HepG2 (cell line): Measurements from ENCODE around the gene IGF2BP3. TPM values are rescaled to one million over a fixed set of nuclear protein-coding genes. Genes with fewer than 3 reads are reported as not detected.

Experiments
- BCL3 ChIP-seq: sonication (generic); formaldehyde crosslinking; IDR thresholded peaks from 2 replicates; pipeline ENCODE4 v1.5.1; 2020; ENCODE audit warnings: mild to moderate bottlenecking, missing genetic modification reagents, moderate library complexity
- DNMT1 ChIP-seq: sonication (generic); formaldehyde crosslinking; IDR thresholded peaks from 2 replicates; pipeline ENCODE4 v1.5.1; 2020; ENCODE audit warnings: mild to moderate bottlenecking, missing genetic modification reagents
- FOXP1 ChIP-seq, 2 experiments: fragments of 450-650 bp in 1 of 2; IDR thresholded peaks; 2 replicates each; pipeline ENCODE4 v1.6.1; 2017 to 2018; ENCODE audit warnings: antibody characterized with exemption in 1 of 2
- KAT8 ChIP-seq: IDR thresholded peaks from 2 replicates; pipeline ENCODE4 v1.6.1; 2016; ENCODE audit warnings: missing genetic modification reagents, missing compliant biosample characterization
- KLF6 ChIP-seq: IDR thresholded peaks from 2 replicates; pipeline ENCODE4 v1.8.0; 2016; ENCODE audit warnings: missing biosample characterization, missing genetic modification reagents
- MNT ChIP-seq: fragments of 450-650 bp; IDR thresholded peaks from 2 replicates; pipeline ENCODE4 v1.6.1; 2016
- MXI1 ChIP-seq: IDR thresholded peaks from 3 replicates; pipeline ENCODE4 v1.6.1; 2012; ENCODE audit warnings: low read depth, low read length, inconsistent platforms, borderline replicate concordance
- PRDM10 ChIP-seq: sonication (generic); formaldehyde crosslinking; IDR thresholded peaks from 2 replicates; pipeline ENCODE4 v1.4.0; 2020; ENCODE audit warnings: low read depth, missing genetic modification reagents
- SMARCE1 ChIP-seq: fragments of 450-650 bp; IDR thresholded peaks from 2 replicates; pipeline ENCODE4 v1.6.1; 2017; ENCODE audit warnings: borderline replicate concordance
- SOX13 ChIP-seq, 3 experiments: fragments of 450-650 bp in 1 of 3; sonication (generic) in 1 of 3; formaldehyde crosslinking in 1 of 3; IDR thresholded peaks in 2 of 3; conservative IDR thresholded peaks in 1 of 3; 2 replicates each; pipeline versions ENCODE4 v1.5.0 to v1.6.1; 2016 to 2020; ENCODE audit warnings: antibody characterized with exemption in 1 of 3, mild to moderate bottlenecking in 1 of 3, missing compliant biosample characterization in 1 of 3, missing genetic modification reagents in 1 of 3, moderate library complexity in 1 of 3
- ZC3H13 ChIP-seq: sonication (generic); formaldehyde crosslinking; IDR thresholded peaks from 2 replicates; pipeline ENCODE4 v1.8.1; 2023; ENCODE audit warnings: mild to moderate bottlenecking, missing genetic modification reagents, moderate library complexity
- ZNF143 ChIP-seq: sonication (generic); formaldehyde crosslinking; IDR thresholded peaks from 2 replicates; pipeline ENCODE4 v1.4.0; 2020; ENCODE audit warnings: missing genetic modification reagents
- ZNF275 ChIP-seq: sonication (generic); formaldehyde crosslinking; IDR thresholded peaks from 2 replicates; pipeline ENCODE4 v1.8.0; 2022; ENCODE audit warnings: missing genetic modification reagents, mild to moderate bottlenecking, inconsistent platforms, borderline replicate concordance
- ZNF563 ChIP-seq: sonication (generic); formaldehyde crosslinking; IDR thresholded peaks from 2 replicates; pipeline ENCODE4 v1.8.0; 2022; ENCODE audit warnings: mild to moderate bottlenecking, moderate library complexity, missing genetic modification reagents
- ZNF597 ChIP-seq: sonication (generic); formaldehyde crosslinking; IDR thresholded peaks from 2 replicates; pipeline ENCODE4 v1.5.0; 2020; ENCODE audit warnings: missing genetic modification reagents
- ZNF619 ChIP-seq: sonication (generic); formaldehyde crosslinking; IDR thresholded peaks from 2 replicates; pipeline ENCODE4 v1.4.0; 2020; ENCODE audit warnings: mild to moderate bottlenecking, missing genetic modification reagents
- ZNF770 ChIP-seq: sonication (generic); formaldehyde crosslinking; IDR thresholded peaks from 2 replicates; pipeline ENCODE4 v1.5.0; 2020; ENCODE audit warnings: mild to moderate bottlenecking, missing genetic modification reagents
- polyA plus RNA-seq, 8 experiments: library from polyadenylated mRNA; depleted of rRNA in 3 of 8; stranded (reverse) in 7 of 8; unstranded in 1 of 8; fragments of >200 nt; fragmentation: Illumina TruSeq in 4 of 8; extraction: Trizol in 4 of 8; gene quantifications; 2 replicates each; pipeline versions ENCODE4 v1.2.1 to v1.2.3, GENCODE V29; 2011 to 2016; ENCODE audit warnings: low read depth in 4 of 8, missing spikeins in 1 of 8, mixed read lengths in 1 of 8; ENCODE audit not compliant: insufficient read depth in 1 of 8
- total RNA-seq, 5 experiments: library from RNA; depleted of rRNA; stranded (reverse); fragments of >200 nt; fragmentation: Illumina TruSeq; extraction: Trizol; gene quantifications; 2 replicates each; pipeline ENCODE4 v1.2.3, GENCODE V29; 2016; ENCODE audit warnings: low read depth in 1 of 5

The IGF2BP3 gene
- total and polyA plus RNA-seq, 2 of the 13 experiments (the other 11 are each of a cell fraction or from before 2014, with no cell fraction given) = 37.7 to 39.5 TPM

- TF ChIP-seq ZNF770 (CRISPR knock-in tag) (peak; percentile 99), KAT8 (CRISPR knock-in tag) (peak; percentile 57; the same call in 1 of the 2 replicates), SMARCE1 (no peak), SOX13 (IDR thresholded peaks at IDR 0.05) (peak; percentile 87), SOX13 (CRISPR knock-in tag; conservative IDR thresholded peaks at IDR 0.05 in 1 of 2, IDR thresholded peaks at IDR 0.05 in 1 of 2) (peak in 1 of 2 experiments; percentile 96; a peak in 2 of 4 replicates), KLF6 (CRISPR knock-in tag) (peak; percentile 65; the same call in 1 of the 2 replicates), MXI1 (peak; percentile 66; the same call in 1 of the 3 replicates), MNT (no peak), ZNF619 (no peak), ZNF275 (CRISPR knock-in tag) (peak; percentile 63; the same call in 1 of the 2 replicates), ZNF143 (no peak), BCL3 (CRISPR knock-in tag) (0 out of 2 replicates have a peak, but pooled peaks have one; percentile 28), ZNF597 (CRISPR knock-in tag) (no peak), ZNF563 (CRISPR knock-in tag) (peak; percentile 47; the same call in 1 of the 2 replicates), PRDM10 (no peak), ZC3H13 (no peak), FOXP1 (IDR thresholded peaks at IDR 0.05) (no peak), FOXP1 (CRISPR knock-in tag; IDR thresholded peaks at IDR 0.05) (peak; percentile 87), DNMT1 (no peak)
Measured at GRCh38 chr7:23293500-23294073, 176.7 kb downstream of the IGF2BP3 start (continued).
